Mesenchymal stem cell (in vitro differentiated cells and primary cell): Measurements from ENCODE around the gene SFPQ.

ENCODE experiments used
- DNase-seq: peaks from one replicate; pipeline ENCODE4 v3.0.0-alpha.2; 2013
- H2AFZ ChIP-seq: one replicate; pipeline ENCODE4 v1.6.1; 2013; ENCODE audit warnings: low read depth, mild to moderate bottlenecking, control low read depth, inconsistent platforms, low read length, moderate library complexity
- H2AK5ac ChIP-seq: 2 replicates; pipeline ENCODE4 v1.6.1; 2013; ENCODE audit warnings: low read length, moderate library complexity, mild to moderate bottlenecking, inconsistent platforms; ENCODE audit not compliant: severe bottlenecking
- H2BK120ac ChIP-seq: one replicate; pipeline ENCODE4 v1.6.1; 2013; ENCODE audit warnings: low read depth, mild to moderate bottlenecking, inconsistent platforms, low read length, moderate library complexity
- H2BK12ac ChIP-seq, 2 experiments: one replicate each; pipeline ENCODE4 v1.6.1; 2013; ENCODE audit warnings: inconsistent platforms in 2 of 2, low read length in 2 of 2, mild to moderate bottlenecking in 2 of 2, moderate library complexity in 2 of 2, control low read depth in 1 of 2
- H2BK15ac ChIP-seq: one replicate; pipeline ENCODE4 v1.6.1; 2013; ENCODE audit warnings: mild to moderate bottlenecking, low read depth, inconsistent platforms; ENCODE audit not compliant: poor library complexity, severe bottlenecking
- H2BK5ac ChIP-seq: 2 replicates; pipeline ENCODE4 v1.6.1; 2013; ENCODE audit warnings: low read depth, mild to moderate bottlenecking, low read length, control low read depth, inconsistent platforms; ENCODE audit not compliant: poor library complexity, severe bottlenecking
- H3K14ac ChIP-seq, 2 experiments: one replicate each; pipeline ENCODE4 v1.6.1; 2013; ENCODE audit warnings: inconsistent platforms in 2 of 2, low read length in 2 of 2, control low read depth in 1 of 2, mild to moderate bottlenecking in 1 of 2, moderate library complexity in 1 of 2
- H3K18ac ChIP-seq, 2 experiments: one replicate each; pipeline ENCODE4 v1.6.1; 2013; ENCODE audit warnings: inconsistent platforms in 2 of 2, low read length in 2 of 2, control low read depth in 1 of 2, low read depth in 1 of 2, mild to moderate bottlenecking in 1 of 2
- H3K23ac ChIP-seq, 2 experiments: one replicate each; pipeline ENCODE4 v1.6.1; 2013; ENCODE audit warnings: inconsistent platforms in 2 of 2, low read length in 2 of 2, mild to moderate bottlenecking in 2 of 2, moderate library complexity in 2 of 2, control low read depth in 1 of 2
- H3K27ac ChIP-seq: 2 replicates; pipeline ENCODE4 v1.5.1; 2013; ENCODE audit warnings: mild to moderate bottlenecking, moderate library complexity, low read length, control low read depth, inconsistent platforms; ENCODE audit not compliant: poor library complexity, severe bottlenecking
- H3K27me3 ChIP-seq, 2 experiments: 2 replicates each; pipeline versions ENCODE4 v1.6.1 to v1.7.0; 2013; ENCODE audit warnings: low read length in 2 of 2, mild to moderate bottlenecking in 2 of 2, moderate library complexity in 2 of 2, control low read depth in 1 of 2, inconsistent platforms in 1 of 2; ENCODE audit not compliant: control insufficient read depth in 1 of 2, insufficient read depth in 1 of 2
- H3K36me3 ChIP-seq, 2 experiments: 2 replicates each; pipeline versions ENCODE4 v1.6.1 to v1.7.0; 2013; ENCODE audit warnings: low read length in 2 of 2, control low read depth in 1 of 2, inconsistent platforms in 1 of 2, low read depth in 1 of 2, mild to moderate bottlenecking in 1 of 2; ENCODE audit not compliant: insufficient read depth in 2 of 2, control insufficient read depth in 1 of 2
- H3K4ac ChIP-seq, 2 experiments: one replicate each; pipeline ENCODE4 v1.6.1; 2013; ENCODE audit warnings: inconsistent platforms in 2 of 2, low read length in 2 of 2, mild to moderate bottlenecking in 2 of 2, moderate library complexity in 2 of 2, control low read depth in 1 of 2, low read depth in 1 of 2
- H3K4me1 ChIP-seq: 2 replicates; pipeline ENCODE4 v1.6.1; 2013; ENCODE audit warnings: low read depth, low read length, control low read depth; ENCODE audit not compliant: control insufficient read depth, insufficient read depth
- H3K4me2 ChIP-seq: 2 replicates; pipeline ENCODE4 v1.6.1; 2013; ENCODE audit warnings: low read length, mild to moderate bottlenecking, inconsistent platforms; ENCODE audit not compliant: poor library complexity, severe bottlenecking
- H3K4me3 ChIP-seq, 2 experiments: 2 replicates each; pipeline versions ENCODE4 v1.5.1 to v1.7.0; 2013; ENCODE audit warnings: low read length in 2 of 2, mild to moderate bottlenecking in 2 of 2, control low read depth in 1 of 2, low read depth in 1 of 2; ENCODE audit not compliant: insufficient read depth in 1 of 2
- H3K79me1 ChIP-seq: replicated peaks from 2 replicates; pipeline ENCODE4 v1.6.1; 2013; ENCODE audit warnings: mild to moderate bottlenecking, control low read depth, low read length, inconsistent platforms; ENCODE audit not compliant: poor library complexity, severe bottlenecking
- H3K9ac ChIP-seq: 2 replicates; pipeline ENCODE4 v1.7.0; 2013; ENCODE audit warnings: mild to moderate bottlenecking, low read length, moderate library complexity
- H3K9me3 ChIP-seq: 2 replicates; pipeline ENCODE4 v1.7.0; 2013; ENCODE audit warnings: mild to moderate bottlenecking, low read length; ENCODE audit not compliant: control insufficient read depth
- H4K8ac ChIP-seq: one replicate; pipeline ENCODE4 v1.6.1; 2013; ENCODE audit warnings: inconsistent platforms, mild to moderate bottlenecking, low read length, moderate library complexity
- H4K91ac ChIP-seq: one replicate; pipeline ENCODE4 v1.6.1; 2013; ENCODE audit warnings: mild to moderate bottlenecking, low read length, inconsistent platforms
- WGBS: methylation state at CpG from one replicate; pipeline ENCODE4 v1.1.7; 2013; ENCODE audit warnings: mixed read lengths; 5-methylcytosine and 5-hydroxymethylcytosine counted together

Gene SFPQ

DNA sequence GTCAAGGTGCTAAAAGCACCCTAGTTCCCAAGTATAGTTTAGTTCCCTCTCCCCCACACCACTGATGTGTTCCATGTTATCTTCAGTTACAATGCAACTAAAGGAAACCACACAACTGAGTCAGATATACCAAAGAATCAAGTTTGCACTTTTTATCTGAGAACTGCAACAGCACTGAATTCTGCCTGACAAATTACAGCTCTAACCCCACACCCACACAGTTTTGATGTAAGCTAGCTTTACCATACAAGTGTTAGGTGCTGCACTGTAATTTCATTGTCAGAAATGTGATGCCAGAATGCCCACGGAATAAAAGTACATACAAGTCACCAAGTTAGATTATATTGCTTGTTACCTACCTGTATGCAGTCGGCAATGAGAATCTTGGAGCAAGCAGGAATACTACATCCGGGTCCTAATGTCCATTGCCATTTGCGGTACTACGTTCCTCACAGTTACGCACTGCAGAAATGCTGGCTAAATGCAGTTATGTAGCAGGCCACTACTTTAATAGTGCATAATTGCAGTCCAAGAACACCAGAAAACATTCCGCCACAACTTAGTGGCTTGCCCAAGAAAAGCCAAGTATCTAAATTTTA is 12.1 kb downstream of the SFPQ start:
- H2AK5ac ChIP-seq, result no peak overlapping the region
- H4K91ac ChIP-seq, result no peak overlapping the region

DNA sequence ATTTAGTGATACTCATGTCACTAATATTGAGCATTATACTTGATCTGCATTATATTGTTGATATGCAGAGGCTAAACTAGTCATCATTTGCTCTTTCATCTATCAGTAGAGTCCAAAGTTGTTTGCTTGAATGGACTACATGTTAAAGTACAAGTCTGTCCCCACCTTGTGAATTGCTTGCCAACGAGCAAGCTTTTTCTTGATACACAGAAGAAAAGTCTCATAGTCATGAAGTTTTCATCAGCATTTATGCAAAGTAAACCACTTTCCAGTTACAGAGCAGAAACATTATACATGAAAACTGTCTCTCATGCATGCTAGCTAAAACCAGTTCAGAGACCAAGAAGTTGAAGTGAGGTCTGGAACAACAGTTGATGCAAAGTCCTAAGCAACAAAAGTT is 13.0 kb downstream of the SFPQ start:
- Histone ChIP-seq H4K8ac (no peak overlapping the region), H2BK5ac (no peak overlapping the region), H3K4me3 (no peak overlapping the region), H3K9me3 (no peaks in the 10 kb centered on the region), H2BK120ac (no peak overlapping the region), H3K79me1 (peaks cover 2% of the 10 kb centered on the region), H3K27ac (peak overlapping the region; percentile 65), H2BK15ac (no peak overlapping the region), H3K14ac (no peak overlapping the region), H3K4me2 (no peak overlapping the region), H3K36me3 (peaks cover 20 to 100% of the 10 kb centered on the region in 2 experiments), H3K4ac (no peak overlapping the region), H3K27me3 (no peaks in the 10 kb centered on the region), H3K9ac (no peak overlapping the region), H4K91ac (no peak overlapping the region), H2BK12ac (no peak overlapping the region), H3K18ac (no peak overlapping the region), H3K23ac (no peak overlapping the region), H2AFZ (no peak overlapping the region), H3K4me1 (peaks cover 5% of the 10 kb centered on the region), H2AK5ac (no peak overlapping the region)
- DNase-seq, result no peak
- 100% methylated on average over 1 of the region's 1 CpG for WGBS

More for the DNA sequence above, 12.1 kb downstream of the SFPQ start:
- H3K4me2 ChIP-seq, result no peak overlapping the region
- H3K9me3 ChIP-seq, result no peaks in the 10 kb centered on the region
- H3K27ac ChIP-seq, result no peak overlapping the region
- H3K36me3 ChIP-seq, result peaks cover 17 to 100% of the 10 kb centered on the region in 2 experiments
- no peak overlapping the region for H3K9ac ChIP-seq
- H2AFZ ChIP-seq, result no peak overlapping the region
- no peak overlapping the region for H3K4me3 ChIP-seq
- no peak overlapping the region for H3K14ac ChIP-seq
- no peak overlapping the region for H4K8ac ChIP-seq
- H3K23ac ChIP-seq, result no peak overlapping the region
- no peak overlapping the region for H2BK120ac ChIP-seq
- WGBS, result 98% methylated on average over 7 of the region's 7 CpGs
- H2BK15ac ChIP-seq, result no peak overlapping the region
- H3K79me1 ChIP-seq, result peaks cover 2% of the 10 kb centered on the region
- DNase-seq, result no peak
- peaks cover 5% of the 10 kb centered on the region for H3K4me1 ChIP-seq
- H3K4ac ChIP-seq, result no peak overlapping the region
- no peak overlapping the region for H2BK12ac ChIP-seq
- H3K18ac ChIP-seq, result no peak overlapping the region
- H3K27me3 ChIP-seq, result no peaks in the 10 kb centered on the region
- no peak overlapping the region for H2BK5ac ChIP-seq

DNA sequence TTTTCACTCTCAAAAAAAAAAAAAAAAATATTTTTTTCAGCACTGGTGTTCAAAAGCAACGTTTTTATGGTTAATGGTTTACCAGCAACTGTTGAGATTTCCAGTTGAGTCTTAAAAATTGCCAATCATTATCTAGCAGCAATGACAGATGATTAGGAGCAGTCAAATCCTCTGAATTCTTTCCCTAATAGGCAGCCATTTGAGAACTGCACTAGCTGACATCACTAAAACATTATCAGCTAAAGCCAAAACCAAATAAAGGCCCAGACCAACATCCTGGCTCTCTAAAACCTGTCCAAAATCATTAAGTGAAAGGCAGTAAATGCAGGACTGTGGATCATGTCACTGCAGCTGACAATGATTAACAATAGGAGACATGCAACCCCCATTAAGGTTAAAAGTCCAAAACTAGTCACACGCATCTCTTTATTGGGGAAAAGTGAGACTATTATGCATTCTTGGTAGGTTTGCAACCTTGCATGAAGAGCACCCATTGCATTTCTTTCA is 14.0 kb downstream of the SFPQ start:
- Histone ChIP-seq H3K9me3 (no peaks in the 10 kb centered on the region), H4K91ac (no peak overlapping the region), H2AFZ (no peak overlapping the region), H3K4me3 (no peak overlapping the region), H2BK5ac (no peak overlapping the region), H3K4me1 (peaks cover 3% of the 10 kb centered on the region), H3K18ac (no peak overlapping the region), H3K23ac (no peak overlapping the region), H3K4me2 (peak overlapping the region; percentile 40), H3K14ac (no peak overlapping the region), H3K36me3 (peaks cover 17 to 100% of the 10 kb centered on the region in 2 experiments), H2BK120ac (no peak overlapping the region), H3K9ac (no peak overlapping the region), H3K4ac (no peak overlapping the region), H4K8ac (no peak overlapping the region), H3K27ac (peak overlapping the region; percentile 65), H2BK15ac (no peak overlapping the region), H2AK5ac (no peak overlapping the region), H2BK12ac (no peak overlapping the region), H3K79me1 (peaks cover 2% of the 10 kb centered on the region), H3K27me3 (no peaks in the 10 kb centered on the region)
- 85% methylated on average over 2 of the region's 2 CpGs for WGBS
- no peak for DNase-seq

- Histone ChIP-seq H3K4me2 (peak overlapping the region; percentile 39), H2BK12ac (no peak overlapping the region), H3K9ac (no peak overlapping the region), H3K14ac (no peak overlapping the region), H3K4me3 (no peak overlapping the region), H3K27ac (peak overlapping the region; percentile 51), H2BK5ac (no peak overlapping the region), H4K91ac (no peak overlapping the region), H3K27me3 (no peaks in the 10 kb centered on the region), H2AK5ac (no peak overlapping the region), H2BK120ac (no peak overlapping the region), H3K36me3 (peaks cover 17 to 96% of the 10 kb centered on the region in 2 experiments), H3K4ac (no peak overlapping the region), H3K18ac (no peak overlapping the region), H3K79me1 (peaks cover 2% of the 10 kb centered on the region), H4K8ac (no peak overlapping the region), H3K9me3 (no peaks in the 10 kb centered on the region), H2BK15ac (no peak overlapping the region), H2AFZ (no peak overlapping the region), H3K23ac (no peak overlapping the region), H3K4me1 (peaks cover 3% of the 10 kb centered on the region)
- DNase-seq, result no peak
- WGBS, result 92% methylated on average over 1 of the region's 2 CpGs
Observed at GRCh38 chr1:35178295-35178695, 14.7 kb downstream of the SFPQ start.
